ENCODE measurements around the gene NUP58.
"Not testable (repeated sequence)": the region's sequence is repeated elsewhere in the genome, so short reads cannot be mapped to it uniquely, and the experiment has no call there.

The NUP58 gene

GRCh38 chr13:25306671-25307464 is 5.4 kb downstream of the NUP58 start:
- FAIRE-seq, result no peak

DNA sequence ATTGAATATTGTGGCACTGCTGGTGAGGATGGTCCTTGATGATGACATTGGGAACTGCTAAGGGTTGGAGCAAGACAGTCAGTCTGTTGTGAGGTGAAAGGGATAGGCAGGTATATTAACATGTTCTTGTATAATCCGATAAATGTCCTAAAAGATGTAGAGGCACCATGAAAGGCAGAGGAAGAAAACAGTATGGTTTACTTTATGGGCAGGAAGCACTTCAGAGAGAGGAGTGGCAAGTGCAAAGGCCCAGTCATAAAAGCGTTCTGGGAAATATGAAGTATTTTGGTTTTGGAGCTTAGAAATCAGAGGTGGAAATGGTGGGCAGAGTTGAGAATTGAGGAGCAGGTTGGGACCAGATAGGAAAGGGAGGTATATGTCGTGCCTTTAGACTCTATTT is 9.5 kb downstream of the NUP58 start:
- no peak for FAIRE-seq

- peak; percentile 41 for FAIRE-seq
Measured at GRCh38 chr13:25318946-25319345, 17.5 kb downstream of the NUP58 start.

DNA sequence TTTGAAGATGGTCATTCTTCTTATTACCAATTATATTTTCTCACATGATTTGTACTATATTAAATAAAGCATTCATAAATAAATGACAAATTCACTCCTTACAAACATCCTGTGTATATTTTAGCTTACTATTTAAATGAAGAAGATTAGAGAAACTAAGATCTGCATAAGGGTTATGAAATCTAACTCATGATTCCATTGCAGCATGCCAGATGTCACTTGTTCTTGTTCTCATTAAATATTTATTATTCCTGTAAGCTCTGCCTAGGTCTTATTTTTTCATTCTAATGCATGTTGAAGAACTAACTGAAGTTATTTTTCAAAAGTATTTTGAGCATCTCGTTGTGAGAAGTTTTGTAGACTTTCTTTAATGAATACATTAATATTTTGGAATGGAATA is 18.3 kb downstream of the NUP58 start:
- no peak for FAIRE-seq

- FAIRE-seq, result no peak
Measured at GRCh38 chr13:25324100-25324499, 22.7 kb downstream of the NUP58 start.

DNA sequence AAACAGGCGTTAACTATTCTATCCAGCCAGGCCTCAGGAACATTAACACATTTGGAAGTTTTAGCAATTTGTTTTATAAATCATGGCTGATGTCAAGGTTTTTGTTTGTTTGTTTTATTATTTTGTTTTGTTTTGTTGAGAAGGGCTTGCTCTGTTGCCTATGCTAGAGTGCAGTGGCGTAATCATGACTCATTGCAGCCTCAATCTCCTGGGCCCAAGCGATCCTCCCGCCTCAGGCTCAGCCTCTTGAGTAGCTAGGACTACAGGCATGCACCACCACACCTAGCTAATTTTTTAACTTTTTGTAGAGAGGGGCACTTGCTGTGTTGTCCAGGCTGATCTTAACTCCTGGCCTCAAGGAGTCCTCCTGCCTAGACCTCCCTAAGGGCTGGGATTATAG is 28.3 kb downstream of the NUP58 start:
- FAIRE-seq, result no peak

DNA sequence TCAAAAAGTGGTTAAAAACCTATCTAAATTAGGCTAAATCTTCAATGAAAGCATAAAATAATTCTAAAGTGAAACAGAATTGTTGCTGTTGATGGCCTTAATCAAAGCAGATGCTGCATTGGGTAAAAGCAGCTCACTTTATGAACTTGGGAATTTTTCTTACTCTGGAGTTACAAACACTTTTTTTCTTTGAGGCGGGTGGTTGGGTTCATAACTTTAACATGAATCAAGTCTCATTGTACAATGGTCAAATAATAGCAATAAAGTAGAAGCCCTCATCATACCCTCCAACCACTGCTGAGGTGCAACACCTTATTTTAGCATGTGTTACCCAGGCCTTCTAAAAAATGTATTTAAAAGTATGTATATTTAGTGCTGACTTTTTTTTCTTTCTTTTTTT is 29.1 kb downstream of the NUP58 start:
- FAIRE-seq, result no peak

DNA sequence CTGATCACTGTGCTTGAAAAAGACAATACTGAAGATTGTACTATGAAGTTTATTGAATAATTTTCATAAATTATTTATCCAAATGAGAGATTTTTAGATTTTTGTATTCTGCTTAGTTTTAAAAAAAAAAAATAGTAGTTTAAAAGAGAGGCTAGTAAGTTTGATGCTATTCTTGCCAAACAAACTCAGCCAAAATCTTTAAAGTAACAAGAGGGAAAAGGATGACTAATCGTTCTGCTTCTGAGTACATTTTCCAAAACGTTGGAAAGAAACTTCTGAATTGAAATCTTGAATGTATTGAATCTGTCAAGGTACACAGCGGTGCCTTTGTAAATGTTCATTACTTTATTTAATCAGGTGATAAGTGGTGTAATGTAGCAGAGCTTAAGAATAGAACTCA is 34.4 kb downstream of the NUP58 start:
- FAIRE-seq, result no peak

- FAIRE-seq, result no peak
Measured at GRCh38 chr13:25345576-25345975, 44.2 kb downstream of the NUP58 start.

- no peak for FAIRE-seq
Measured at GRCh38 chr13:25347151-25347550, 45.7 kb downstream of the NUP58 start.

DNA sequence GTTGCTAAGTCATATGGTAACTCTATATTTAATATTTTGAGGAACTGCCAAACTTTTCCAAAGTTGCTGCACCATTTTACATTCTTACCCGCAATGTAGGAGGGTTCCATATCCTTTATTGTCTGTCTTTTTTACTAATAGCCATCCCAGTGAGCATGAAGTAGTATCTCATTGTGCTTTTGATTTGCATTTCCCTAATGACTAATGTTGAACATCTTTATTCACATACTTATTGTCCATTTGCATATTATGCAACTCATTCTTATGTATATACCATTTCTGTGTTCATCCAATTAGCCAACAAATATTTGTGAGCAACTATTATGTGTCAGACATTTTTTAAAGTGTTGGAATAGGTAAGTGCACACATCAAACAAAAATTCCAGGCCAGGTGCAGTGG is 50.0 kb downstream of the NUP58 start:
- FAIRE-seq, result no peak

- FAIRE-seq, result no peak
Measured at GRCh38 chr13:25352230-25352629, 50.8 kb downstream of the NUP58 start.

GRCh38 chr13:25352806-25353205 is 51.4 kb downstream of the NUP58 start:
- FAIRE-seq, result no peak

GRCh38 chr13:25353344-25353743 is 51.9 kb downstream of the NUP58 start:
- no peak for FAIRE-seq

- FAIRE-seq, result no peak
Measured at GRCh38 chr13:25354377-25354776, 53.0 kb downstream of the NUP58 start.

DNA sequence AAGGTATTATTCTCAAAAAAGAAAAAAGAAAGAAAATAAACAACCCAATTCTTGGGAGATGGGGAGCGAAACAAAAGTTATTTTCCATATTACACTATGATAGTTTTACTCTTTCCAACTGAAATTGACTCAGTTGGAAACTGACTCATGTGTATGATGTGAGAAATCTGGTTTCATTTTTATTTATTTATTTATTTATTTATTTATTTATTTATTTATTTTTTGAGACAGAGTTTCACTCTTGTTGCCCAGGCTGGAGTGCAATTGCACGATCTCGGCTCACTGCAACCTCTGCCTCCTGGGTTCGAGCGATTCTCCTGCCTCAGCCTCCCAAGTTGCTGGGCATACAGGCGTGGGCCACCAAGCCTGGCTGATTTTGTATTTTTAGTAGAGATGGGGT is 59.0 kb downstream of the NUP58 start:
- not testable (repeated sequence) for FAIRE-seq

DNA sequence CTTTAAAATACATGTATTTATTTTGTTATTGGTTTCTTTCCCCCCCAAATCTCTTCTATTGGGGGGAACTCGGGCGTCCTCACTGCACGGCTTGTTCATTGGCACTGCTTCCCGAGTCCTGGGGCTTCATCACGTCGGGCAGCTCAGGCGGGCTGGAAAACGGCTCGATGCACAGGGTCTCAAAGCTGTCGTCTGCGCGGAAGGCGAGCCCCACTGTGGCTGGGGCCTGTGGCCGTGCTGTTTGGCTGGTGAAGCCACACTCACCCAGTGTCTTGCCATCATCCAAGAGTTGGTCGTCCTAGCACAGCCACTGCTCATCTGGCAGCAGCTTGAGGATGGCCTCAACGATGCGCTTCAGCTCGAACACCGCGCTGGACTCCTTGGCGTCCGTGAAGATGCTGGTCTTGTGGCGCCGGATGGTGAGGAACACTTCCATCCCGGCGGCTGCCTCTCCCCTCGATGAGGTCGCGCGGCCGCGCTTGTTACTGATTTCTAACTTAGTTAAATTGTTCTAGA is 64.4 kb downstream of the NUP58 start:
- no peak for FAIRE-seq

GRCh38 chr13:25371158-25371874 is 69.9 kb downstream of the NUP58 start:
- no peak for FAIRE-seq

GRCh38 chr13:25371875-25372283 is 70.5 kb downstream of the NUP58 start, which contains the start of gene ATP8A2:
Gene ATP8A2, plus strand, starts transcription at chr13:25371974. Its CDS starts 239 bp downstream, at chr13:25372213.
- FAIRE-seq, result no peak

DNA sequence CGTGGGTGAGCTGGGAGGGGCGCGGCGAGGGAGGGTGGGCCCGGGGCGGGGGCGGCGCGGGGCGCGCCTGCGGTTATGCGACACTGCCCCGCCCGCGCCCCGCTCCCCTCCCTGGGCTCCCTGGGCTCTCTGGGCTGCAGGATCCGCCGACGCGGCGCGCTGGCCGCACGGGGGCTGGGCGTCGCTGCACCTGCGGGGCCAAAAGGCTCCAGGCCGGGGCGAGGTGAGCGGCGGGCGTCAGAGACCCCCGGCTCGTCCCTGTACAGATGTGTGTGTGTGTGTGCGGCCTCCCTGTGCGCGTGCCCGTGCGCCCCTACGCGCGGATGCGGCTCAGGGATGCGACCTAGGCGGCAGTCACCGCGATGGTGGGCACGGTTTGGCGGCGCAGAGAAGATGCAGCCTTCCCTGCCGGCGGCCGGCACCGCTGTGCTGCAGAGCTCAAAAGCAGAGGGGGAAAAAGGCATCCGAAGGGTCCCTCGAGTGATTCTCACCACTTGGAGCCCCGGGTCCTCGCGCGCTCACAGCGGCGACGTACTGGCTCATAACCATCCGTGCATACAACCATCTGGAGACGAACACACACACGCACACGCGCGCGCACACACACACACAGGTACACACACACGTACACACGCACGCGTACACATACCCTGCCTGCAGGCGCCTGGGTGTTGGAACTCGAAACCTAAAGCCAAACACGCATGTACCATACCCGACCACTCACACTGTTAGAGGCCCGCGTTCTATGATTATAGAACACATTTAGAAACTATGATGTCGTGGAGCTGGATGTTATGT is 71.1 kb downstream of the NUP58 start:
- no peak for FAIRE-seq

- no peak for FAIRE-seq
Measured at GRCh38 chr13:25375727-25376358, 74.4 kb downstream of the NUP58 start.

- FAIRE-seq, result no peak
Measured at GRCh38 chr13:25377244-25377962, 76.0 kb downstream of the NUP58 start.

All from colon (tissue), 2 donors.